HG02938 (cell line): ENCODE results near the gene C1QTNF9.
"Not testable (repeated sequence)": the region's sequence is repeated elsewhere in the genome, so short reads cannot be mapped to it uniquely, and the experiment has no call there.

Source experiments
- ATAC-seq: cut with Tn5 transposase; IDR thresholded peaks from one replicate; pipeline ENCODE4 v1.9.1; 2021; ENCODE audit warnings: mild to moderate bottlenecking, moderate library complexity; ENCODE audit not compliant: unreplicated experiment

The C1QTNF9 gene

GRCh38 chr13:24309300-24309699 is at the start of gene C1QTNF9:
C1QTNF9 (plus strand) TSS chr13:24309580; CDS start chr13:24316004, 6,424 bp downstream.
- ATAC-seq: not testable (repeated sequence)

GRCh38 chr13:24261566-24261965 is 47.8 kb upstream of the C1QTNF9 start:
- ATAC-seq: no peak

DNA sequence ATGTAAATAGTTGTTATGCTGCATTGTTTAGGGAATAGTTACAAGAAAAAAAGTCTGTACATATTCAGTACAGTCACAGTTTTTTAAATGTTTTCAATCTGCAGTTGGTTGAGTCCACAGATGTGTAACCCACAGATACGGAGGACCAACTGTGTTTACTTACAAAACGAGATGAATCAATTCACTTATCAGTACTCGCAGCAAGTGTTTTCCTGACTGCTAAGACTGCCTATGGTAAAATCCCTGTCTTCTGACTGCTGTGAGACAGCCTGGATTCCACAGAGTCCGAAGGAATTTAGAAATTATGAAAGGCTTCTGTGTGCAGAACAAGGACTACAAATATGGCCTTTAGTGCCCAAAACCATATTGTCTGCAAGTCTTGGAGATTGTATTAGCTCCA is 45.7 kb upstream of the C1QTNF9 start:
- no peak for ATAC-seq

DNA sequence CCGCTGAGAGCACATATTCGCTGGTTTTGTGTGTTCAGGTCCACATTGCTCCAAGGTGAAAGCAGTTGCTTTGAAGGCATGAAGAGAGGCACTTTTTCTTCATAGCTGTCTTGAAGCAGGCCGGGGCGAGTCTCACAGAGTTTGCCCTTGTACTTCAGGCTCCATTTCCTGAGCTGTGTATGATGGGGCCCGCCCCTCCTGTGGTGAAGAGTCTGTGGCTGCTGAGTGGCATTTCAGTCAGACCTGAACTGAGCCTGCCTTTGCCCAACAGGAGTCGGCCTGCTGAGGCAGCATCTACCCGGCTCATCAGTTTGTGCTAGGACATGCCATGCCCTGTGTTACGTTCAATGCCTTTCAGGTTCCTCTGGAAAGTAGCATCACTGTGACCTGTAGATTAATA is 44.4 kb upstream of the C1QTNF9 start:
- no peak for ATAC-seq

DNA sequence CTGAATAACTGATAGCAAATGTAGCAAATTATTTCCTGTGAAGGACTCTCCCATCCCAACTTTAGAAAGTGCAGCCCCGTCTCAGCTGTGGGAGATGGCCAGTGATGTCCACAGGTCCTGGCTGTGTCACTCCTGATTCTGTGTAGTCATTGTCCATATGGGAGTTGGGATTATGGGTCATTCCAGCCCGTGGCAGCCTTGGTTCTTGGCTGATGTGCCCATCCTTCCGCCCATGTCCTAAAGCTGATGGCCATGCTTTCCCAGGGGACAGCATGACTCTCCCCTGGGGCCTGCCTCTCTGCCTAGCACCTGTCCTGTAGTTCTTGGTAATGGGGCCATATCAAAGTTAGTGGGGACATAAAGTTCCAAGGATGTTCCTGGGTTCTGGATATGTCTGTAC is 43.9 kb upstream of the C1QTNF9 start:
- no peak for ATAC-seq

DNA sequence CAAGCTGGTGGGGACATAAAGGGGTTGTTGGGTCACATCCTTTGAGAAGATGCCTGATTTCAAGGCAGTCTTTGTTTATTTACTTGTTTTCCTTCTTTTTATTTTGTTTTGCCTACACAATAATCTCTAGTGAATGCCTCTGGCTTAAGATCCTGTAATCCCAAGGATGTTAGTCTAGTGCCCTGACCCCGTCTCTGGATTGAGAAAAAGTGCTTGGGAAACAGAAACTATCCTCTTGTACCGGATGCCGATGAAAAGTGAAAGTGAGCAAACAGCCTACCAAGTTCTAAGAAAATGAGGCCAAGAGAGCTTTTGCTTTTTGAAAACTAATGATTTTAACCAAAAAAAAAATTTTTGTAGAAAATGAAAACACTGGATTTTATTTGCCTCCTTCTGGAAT is 42.1 kb upstream of the C1QTNF9 start:
- no peak for ATAC-seq

DNA sequence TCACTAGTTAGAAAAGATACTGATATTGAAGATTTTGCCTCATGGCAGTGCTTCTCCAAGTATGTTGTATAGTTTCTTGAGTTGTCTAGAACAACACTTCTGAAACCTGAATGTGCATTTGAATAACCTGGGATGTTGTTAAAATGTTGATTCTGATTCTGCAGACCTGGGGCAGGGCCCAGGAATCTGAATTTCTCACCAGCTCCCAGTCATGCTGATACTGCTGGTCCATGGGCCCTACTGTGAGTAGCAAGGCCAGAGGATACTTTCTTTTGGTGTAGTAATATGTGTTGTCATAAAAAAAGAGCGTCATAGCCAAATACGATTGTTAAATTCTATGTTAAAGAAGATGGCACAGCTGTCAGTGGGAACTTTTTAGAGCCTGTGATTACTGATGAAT is 41.6 kb upstream of the C1QTNF9 start:
- no peak for ATAC-seq

DNA sequence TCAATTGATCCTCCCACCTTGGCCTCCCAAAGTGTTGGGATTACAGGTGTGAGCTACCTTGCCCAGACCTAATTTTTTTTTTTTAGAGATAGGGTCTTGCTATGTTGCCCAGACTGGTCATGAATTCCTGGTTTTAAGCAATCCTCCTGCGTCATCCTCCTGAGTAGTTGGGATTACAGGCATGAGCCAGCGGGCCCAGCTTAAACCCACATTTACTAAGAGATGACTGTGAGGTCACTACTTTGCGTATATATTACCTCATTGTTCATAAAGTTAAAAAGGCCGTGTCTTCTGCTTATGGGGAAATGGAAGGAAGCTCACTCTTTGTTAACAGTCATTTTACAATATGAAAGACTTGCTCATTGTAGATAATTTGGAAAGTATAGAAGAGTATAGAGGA is 39.6 kb upstream of the C1QTNF9 start:
- no peak for ATAC-seq

- no peak for ATAC-seq
Observed at GRCh38 chr13:24270639-24271141, 38.7 kb upstream of the C1QTNF9 start.

- ATAC-seq: no peak
Observed at GRCh38 chr13:24271231-24271600, 38.2 kb upstream of the C1QTNF9 start.

DNA sequence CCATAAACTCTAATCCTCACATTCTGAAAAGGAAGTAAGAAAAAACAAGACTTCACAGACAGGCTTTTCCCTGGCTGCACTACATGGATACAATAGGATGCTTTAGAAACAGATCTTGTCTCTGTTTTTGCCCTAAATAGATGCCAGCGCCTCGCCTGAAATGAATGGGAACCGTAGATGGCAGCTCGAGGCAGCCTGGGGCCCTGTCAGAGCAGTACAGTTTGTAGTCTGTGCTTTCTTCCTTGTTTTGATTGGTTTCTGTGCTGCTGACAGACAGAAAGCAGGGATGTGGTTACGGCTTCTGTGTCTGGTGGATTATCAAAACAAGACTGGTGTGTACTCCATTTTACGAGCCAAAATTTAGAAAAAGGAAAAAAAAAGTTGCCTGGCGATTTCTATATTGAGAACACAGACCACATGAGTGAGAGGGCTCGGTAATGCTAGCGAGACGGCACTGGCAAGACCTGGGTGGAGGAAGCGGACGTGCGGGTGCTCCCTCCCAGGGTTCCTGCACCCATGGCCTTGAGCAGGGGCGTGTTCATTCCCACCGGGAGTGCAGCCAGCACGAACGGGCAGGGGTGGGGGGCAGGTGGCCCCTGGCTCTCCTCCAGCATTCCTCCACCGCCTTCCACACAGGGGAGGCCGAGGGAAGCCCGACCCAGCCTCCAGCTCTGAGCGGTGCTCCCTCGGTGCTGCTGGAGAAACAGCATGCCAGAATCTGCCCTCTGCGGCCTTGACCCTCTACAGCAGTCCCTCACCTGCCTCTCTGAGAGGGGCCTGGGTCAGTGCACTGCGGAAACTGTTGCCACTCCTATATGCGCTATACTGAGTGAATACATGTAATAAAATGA is 37.6 kb upstream of the C1QTNF9 start:
- peak; percentile 62 for ATAC-seq

DNA sequence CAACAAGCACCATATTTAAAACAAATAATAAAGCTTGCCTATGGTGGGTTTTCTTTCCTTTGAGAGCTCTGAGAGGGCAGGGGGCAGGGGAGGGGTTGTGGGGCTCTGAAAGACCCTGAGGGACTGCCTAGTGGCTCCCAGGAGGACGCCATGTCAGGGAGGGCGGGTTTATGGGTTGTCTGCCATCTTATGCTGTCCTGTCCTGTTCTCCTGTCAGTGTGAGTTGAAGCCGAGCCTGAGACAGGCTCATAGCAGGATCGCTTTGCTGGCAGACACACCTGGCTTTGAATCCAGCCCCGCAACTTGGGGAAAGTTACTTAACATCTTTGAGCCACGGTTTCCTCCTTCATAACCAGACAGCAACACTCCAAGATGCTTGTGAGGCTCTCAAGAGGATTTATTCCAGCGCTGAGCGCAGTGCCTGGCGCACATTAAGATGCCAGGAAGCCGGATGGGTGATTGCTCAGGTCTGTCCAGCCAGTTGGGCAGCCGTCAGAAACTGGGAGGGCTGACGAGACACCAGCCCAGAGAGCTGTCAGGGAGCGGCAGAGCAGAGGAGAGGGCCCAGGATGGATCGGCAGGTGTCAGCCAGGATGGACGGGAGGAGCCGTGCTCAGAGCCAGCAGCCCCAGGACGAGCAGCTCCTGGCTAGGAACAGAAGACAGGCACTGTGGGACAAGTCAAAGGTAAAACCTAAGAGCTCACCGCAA is 36.8 kb upstream of the C1QTNF9 start:
- no peak for ATAC-seq

GRCh38 chr13:24273926-24274325 is 35.5 kb upstream of the C1QTNF9 start:
- ATAC-seq: no peak

GRCh38 chr13:24274452-24275021 is 34.8 kb upstream of the C1QTNF9 start:
- ATAC-seq: peak; percentile 52

DNA sequence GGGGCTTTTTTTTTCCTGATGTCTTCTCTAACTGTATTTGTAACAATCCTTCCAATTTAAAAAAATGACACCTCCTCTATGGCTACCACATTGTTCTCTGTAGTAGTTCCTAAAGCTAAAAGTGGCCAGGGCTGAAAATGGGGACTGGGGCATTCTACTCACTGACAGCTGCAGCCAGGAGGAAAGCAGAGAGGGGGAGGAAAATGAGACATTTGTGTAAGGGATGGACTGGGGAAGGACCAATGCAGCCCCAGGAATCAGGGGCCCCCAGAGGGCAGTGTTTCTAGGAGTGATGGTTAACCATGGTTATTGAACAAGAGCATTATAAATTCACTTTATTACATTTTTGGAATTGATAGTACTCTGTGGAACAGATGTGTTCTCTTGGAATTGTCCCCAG is 34.3 kb upstream of the C1QTNF9 start:
- ATAC-seq: no peak

GRCh38 chr13:24276306-24276705 is 33.1 kb upstream of the C1QTNF9 start:
- no peak for ATAC-seq

DNA sequence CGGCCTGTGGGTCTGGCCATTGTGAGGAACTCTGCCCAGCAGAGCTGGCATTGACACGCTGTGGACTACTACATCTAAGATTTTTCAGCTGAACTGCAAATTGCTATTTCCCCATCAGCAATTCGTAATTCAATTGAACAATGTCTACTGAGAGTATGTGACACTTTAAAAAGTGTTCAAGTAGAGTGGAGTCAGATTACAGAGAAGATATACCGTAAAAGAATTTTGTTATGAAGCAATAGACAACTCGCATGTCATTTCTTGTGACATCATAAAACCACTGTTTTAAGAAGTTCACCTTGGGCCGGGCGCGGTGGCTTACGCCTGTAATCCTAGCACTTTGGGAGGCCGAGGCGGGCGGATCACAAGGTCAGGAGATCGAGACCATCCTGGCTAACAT is 32.5 kb upstream of the C1QTNF9 start:
- no peak for ATAC-seq

DNA sequence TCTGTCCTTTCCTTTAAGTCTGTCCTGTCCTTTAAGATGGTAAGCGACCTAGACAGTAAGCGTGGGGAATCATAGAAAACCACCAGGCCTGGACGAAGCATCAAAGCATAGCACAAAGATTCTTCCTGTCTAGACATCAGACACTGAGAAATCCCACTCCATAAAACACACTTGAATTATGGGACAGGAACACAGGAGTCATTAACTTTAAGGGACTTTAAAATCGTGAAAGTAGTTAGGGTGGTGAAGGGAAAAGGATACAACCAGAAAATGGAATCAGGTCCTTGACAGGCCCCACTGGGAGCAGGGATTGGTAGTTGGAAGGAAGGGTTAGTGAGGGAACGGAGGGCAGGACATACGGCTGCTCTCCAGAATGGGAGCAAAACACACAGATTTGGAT is 31.6 kb upstream of the C1QTNF9 start:
- ATAC-seq: no peak

- ATAC-seq: no peak
Observed at GRCh38 chr13:24279327-24280110, 29.9 kb upstream of the C1QTNF9 start.

- ATAC-seq: peak; percentile 43
Observed at GRCh38 chr13:24280720-24281119, 28.7 kb upstream of the C1QTNF9 start.
